Stimulated activated CD8-positive, alpha-beta memory T cell treated with anti-CD3 and anti-CD28 coated beads, Interleukin-4, amount 100 ng/mL, for 4 hours (primary cell): Measurements from ENCODE around the gene VPS51.
"Not testable (repeated sequence)": the region's sequence is repeated elsewhere in the genome, so short reads cannot be mapped to it uniquely, and the experiment has no call there.

ENCODE experiments used
- DNase-seq, 2 donors: peaks; one replicate each; pipeline ENCODE4 v3.0.0-alpha.2; 2020; ENCODE audit warnings: low read depth in 2 of 2, low spot score in 1 of 2

VPS51 gene

DNA sequence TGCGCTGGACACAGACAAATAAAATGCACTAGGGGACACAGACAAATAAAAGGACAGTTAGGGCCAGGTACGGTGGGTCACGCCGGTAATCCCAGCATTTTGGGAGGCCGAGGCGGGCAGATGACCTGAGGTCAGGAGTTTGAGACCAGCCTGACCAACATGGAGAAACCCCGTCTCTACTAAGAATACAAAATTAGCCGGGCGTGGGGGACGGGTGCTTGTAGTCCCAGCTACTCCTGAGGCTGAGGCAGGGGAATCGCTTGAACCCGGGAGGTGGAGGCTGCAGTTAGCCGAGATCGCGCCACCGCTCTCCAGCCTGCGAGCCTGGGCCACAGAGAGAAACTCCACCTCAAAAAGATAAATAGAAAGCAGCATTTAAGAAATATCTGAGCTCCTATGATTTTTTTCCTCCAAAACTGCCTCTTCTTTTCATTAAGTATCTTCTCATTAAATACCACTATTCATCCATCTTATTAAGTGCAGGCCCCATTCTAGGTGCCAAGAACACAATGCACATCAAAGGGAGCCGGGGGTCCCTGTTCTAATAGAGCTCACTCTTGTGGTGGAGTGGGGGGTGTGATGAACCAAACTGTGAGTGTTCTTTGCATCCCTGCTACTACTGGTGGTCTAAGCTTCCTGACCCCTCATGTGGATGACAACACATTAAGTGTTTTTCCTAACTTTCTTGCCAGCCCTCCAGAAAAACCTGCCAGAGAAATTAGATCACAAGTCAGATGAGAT is 22.3 kb downstream of the VPS51 start:
- no peak for DNase-seq

GRCh38 chr11:65118891-65119669 is 23.1 kb downstream of the VPS51 start:
- DNase-seq, result not testable (repeated sequence)

GRCh38 chr11:65119670-65119995 is 23.6 kb downstream of the VPS51 start:
- DNase-seq, result no peak

DNA sequence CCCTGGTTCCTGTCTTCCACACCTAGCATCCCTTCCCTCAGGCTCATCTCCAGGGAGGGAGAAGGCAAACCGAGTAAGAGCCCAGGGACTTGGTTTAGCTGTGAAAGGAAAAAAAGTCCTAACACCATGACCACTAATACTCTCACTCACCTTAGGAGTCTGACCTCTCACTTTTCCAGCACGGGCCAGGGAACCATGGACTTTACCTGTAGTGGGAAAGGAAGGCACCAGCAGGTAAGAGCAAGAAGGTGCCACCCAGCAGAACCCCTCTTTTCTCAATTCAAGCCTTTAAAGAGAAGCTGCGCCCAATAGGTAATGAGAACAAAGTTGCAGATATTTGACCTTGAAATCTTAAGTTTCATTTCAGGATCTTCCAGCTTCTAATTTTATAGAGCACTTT is 24.8 kb downstream of the VPS51 start:
- DNase-seq, result no peak

DNA sequence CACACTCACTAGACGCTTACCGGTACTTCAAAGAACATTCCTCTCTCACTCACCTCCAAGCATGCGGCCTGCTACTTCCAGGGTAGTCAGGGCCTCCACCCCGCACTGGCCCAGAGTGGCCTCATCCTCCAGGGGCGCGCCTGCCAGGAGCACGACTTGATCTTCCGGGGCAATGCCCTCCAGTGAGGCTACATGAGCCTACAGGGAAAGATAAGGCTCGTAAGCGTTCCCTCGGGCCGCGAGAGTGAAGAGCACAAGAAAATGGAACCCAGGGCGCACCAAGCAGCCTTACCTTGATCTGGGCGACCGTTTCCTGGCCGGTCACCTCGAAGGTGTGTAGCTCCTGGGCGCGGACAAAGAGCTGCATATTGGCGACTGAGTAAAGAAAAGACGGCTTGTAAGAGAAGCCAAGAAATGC is 25.4 kb downstream of the VPS51 start:
- no peak for DNase-seq

DNA sequence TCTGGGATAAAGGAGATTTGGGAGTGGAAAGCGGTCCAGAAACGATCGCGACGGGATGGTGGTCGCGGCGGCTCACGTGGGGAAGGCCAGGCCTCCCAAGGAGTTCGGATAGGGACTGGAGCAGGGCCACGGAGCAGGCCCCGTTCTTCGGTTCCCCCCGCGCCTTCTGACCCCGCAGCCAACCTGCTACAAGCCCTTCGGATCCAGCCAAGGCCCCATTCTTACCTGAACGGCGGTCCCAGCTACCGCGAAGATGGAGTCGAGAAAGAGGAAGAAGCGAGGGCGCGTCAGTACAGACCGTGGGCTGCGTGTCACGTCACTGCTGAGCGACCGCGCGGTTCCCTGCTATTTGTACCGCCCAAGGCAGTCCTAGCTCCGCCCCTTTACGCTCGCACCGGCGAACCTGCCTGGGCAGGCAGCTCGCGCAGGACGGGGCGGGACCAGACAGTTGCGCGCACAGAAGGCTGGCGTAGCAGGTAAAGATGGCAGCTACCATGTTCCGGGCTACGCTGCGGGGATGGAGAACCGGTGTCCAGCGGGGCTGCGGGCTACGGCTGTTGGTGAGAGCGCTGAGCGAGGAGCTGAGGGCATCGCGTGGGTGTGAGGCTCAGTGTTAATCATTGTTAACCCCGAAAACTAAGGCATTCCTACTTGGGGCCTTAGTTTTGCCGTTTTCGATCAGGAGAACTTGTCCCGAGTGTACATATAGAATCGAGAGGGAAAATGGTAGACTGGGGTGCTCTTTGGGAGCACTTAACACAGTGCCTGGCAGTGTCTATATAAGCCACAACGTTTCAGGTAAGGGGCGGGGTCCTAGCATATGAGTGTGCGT is 26.1 kb downstream of the VPS51 start, which contains the start of the genes FAU and MRPL49:
TSS of gene FAU (minus strand) at position 270 of the 832 bp plus-strand sequence. CDS start 321 bp downstream, outside the sequence.
TSS of gene MRPL49 (plus strand) at position 457 of the 832 bp plus-strand sequence. CDS start at position 483, 26 bp downstream.
- peak; percentile 98 for DNase-seq

- no peak for DNase-seq
Observed at GRCh38 chr11:65124480-65125196, 28.6 kb downstream of the VPS51 start.

- DNase-seq, result no peak
Observed at GRCh38 chr11:65125197-65126056, 29.4 kb downstream of the VPS51 start.

- no peak for DNase-seq
Observed at GRCh38 chr11:65126624-65127274, 30.7 kb downstream of the VPS51 start.

DNA sequence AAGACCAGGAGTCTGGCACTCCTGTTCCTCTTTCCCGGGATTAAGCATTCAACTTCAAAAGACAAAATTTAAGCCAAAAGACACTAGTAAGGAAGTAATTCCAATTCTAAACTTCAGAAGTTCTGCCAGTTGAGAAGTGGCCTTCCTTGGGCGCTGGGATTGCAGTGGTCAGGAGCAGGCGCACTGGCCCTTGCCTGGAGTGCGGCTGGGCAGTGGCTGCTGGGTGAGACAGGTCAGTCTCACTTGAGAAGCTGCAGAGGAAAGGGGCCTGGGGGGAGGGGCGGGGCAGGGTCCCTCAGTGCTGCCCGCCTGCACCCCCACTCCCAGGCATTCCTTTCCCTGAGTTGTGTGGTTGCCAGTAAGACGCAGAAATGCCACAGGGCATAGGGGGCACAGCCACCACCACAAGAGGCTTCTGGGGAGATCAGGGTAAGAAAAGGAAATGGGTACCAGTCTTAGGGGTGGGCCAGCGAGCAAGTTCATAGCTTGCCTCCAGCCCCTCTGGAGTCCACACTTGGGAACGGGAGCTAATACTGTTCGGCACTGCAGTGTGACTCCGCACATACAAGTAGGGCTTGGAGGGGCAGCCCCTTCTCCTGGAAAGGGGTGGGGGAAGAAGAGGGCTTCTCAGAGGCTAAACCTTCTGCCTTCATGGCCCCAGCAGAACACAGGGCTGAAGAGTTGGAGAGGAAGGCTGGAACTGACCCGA is 31.6 kb downstream of the VPS51 start:
- DNase-seq, result no peak

DNA sequence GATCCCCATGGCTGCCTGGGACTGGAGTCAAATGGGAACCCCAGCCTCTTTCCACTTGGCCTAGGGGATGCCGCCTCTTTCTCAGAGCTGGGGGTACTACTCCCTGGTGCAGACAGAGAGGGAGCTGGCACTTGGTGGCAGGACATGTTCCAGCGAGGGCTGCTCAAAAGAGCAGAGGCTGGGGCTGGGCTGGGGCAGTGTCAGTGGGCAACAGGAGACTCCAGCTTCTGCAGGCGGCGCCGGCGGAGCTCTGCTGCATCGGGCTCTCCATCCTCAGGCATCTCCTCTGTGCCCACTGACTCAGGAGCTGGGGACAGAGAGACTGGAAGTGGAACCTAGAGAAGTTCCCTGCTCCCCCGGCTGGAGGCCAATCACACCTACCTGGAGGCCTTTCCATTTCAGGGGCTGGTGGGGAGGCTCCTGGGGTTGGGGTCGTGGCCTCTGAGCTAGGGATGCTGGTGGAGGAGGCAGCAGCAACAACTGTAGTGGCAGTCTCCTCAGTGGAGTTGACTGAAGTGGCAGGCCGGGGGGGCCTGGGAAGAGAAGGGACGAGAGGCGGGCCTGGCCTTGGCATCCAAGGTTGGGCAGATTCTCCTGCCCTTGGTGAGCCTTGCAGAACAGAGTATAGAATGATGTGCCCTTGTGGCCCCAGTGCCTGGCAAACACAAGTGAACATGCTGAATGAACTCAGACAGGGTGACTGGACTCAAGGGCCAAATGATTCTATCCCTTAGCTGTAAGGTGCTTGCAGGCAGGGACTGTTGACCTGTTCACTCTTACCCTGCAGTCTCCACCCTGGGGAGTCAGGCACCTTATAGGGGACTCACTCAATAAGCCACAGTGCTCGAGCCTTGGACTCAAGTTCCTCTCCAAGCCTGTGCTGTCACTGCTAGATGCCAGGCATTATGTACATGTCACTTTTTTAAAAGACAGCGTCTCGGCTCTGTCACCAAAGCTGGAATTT is 32.5 kb downstream of the VPS51 start:
- DNase-seq, result no peak

DNA sequence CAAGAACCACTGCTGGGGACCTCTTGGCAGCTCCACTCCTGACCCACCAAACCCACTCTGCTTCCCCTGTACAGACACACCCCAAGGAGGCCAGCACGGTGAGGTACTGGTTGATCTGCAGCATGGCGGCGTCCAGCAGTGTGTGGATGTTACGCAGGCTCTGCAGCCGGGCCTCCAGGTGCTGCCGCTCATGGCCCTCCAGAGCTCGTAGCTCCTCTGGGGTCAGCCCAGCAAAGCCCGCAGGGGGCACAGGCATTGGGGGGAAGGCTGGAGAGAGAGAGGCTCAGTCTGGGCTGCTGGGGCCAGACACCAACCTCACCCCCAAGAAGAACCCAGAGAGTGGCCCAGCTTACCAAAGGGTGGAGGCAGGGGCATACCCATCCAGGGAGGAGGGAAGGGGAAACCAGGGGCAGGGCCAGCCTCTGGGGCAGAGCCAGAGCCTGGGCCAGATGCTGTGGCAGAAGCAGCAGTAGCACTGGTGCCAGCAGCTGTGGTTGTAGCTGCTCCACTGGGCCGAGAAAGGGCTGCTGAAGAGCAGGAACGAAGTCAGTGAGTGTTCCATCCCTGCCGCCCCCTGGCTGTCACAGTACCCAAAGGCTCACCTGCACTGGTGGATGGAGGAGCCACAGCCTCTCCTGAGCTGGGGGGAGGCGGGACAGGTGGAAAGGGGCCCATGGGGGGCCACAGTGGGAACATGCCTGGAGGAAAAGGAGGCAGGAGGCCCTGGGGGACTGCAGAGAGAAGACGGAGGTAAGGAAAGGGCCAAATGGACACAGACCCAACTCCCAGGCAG is 33.8 kb downstream of the VPS51 start:
- no peak for DNase-seq

DNA sequence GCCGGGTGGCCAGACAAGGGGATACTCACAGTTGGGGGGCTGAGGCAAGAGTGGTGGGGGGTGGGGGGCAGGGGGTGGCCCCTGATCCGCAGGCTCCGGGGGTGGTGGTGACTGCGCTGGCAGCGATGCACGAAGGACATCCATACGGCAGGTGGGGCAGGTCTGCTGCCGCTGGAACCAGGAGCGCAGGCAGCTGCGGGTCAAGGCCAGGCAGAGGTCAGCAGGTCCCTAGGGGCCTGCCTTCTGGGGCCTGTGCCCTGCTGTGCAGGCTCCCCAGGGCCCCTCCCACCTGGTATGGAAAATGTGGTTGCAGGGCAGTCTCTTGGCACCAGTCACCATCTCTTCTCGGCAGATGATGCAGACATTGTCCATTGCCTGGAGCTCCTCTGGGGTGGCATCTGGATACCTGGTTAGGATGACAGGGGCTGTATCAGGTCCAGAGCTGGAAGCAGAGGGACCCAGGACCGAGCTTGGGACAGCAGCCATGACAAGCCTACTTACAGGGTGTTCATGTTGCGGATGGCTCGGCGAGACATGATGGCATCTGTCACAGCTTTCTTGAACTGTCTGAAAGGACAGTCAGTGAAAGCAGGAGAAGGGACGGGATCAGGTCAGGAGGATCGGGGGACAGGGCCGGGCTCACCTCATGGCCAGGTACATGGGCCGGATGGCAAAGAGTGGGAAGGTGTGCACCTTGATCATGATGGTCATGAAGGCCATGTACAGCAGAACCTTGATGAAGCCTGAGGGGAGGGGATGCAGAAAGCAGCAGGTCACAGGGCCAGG is 34.8 kb downstream of the VPS51 start:
- DNase-seq, result no peak

DNA sequence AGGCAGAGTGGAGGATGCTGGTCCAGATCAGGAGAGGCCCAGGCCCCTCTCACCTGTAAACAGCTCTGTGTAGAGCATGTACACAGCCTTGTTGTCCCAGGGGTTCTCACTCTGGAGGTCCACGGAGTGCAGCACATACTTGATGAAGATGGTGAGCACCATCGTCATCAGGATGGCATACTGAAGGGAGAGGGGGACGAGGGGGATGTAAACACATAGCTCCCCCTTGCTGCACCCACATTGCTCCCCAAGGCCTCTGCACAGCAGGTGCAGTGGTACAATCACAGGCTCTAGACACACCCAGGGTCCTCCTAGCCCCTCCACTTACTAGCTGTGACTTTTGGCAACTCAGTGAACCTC is 35.4 kb downstream of the VPS51 start:
- no peak for DNase-seq

- DNase-seq, result no peak
Observed at GRCh38 chr11:65131895-65132237, 35.9 kb downstream of the VPS51 start.

- no peak for DNase-seq
Observed at GRCh38 chr11:65132238-65132987, 36.4 kb downstream of the VPS51 start.
